Measurements from ENCODE around the gene A1BG. TPM values are rescaled to one million over a fixed set of nuclear protein-coding genes. Genes with fewer than 3 reads are reported as not detected.

The A1BG gene
- total and polyA plus RNA-seq, 2 of the 13 experiments (the other 11 are each of a cell fraction or from before 2014, with no cell fraction given), result 14.7 to 41.4 TPM

- TF ChIP-seq ZNF616 (CRISPR knock-in tag; IDR thresholded peaks at IDR 0.05; ENCODE audit: low read depth), result no peak
- 0 out of 2 replicates have a peak, but pooled peaks have one; percentile 42 for TF ChIP-seq ZNF136 (CRISPR knock-in tag; IDR thresholded peaks at IDR 0.05; ENCODE audit: low read depth)
- no peak for TF ChIP-seq REST (IDR thresholded peaks at IDR 0.05; ENCODE audit: borderline replicate concordance in 1 of 2, low read depth in 1 of 2, low read length in 2 of 2)
- TF ChIP-seq SOX13 (IDR thresholded peaks at IDR 0.05), result no peak
- TF ChIP-seq SOX13 (CRISPR knock-in tag; conservative IDR thresholded peaks at IDR 0.05 in 1 of 2, IDR thresholded peaks at IDR 0.05 in 1 of 2), result no peak
- TF ChIP-seq NFE2L1 (CRISPR knock-in tag; IDR thresholded peaks at IDR 0.05; ENCODE audit: borderline replicate concordance), result no peak
- no peak for TF ChIP-seq HNF1A (IDR thresholded peaks at IDR 0.05; ENCODE audit: low read depth)
- TF ChIP-seq HNF1A (CRISPR knock-in tag; IDR thresholded peaks at IDR 0.05; ENCODE audit: borderline replicate concordance), result no peak; the same call in 1 of the 2 replicates
- TF ChIP-seq, protein P1, sequence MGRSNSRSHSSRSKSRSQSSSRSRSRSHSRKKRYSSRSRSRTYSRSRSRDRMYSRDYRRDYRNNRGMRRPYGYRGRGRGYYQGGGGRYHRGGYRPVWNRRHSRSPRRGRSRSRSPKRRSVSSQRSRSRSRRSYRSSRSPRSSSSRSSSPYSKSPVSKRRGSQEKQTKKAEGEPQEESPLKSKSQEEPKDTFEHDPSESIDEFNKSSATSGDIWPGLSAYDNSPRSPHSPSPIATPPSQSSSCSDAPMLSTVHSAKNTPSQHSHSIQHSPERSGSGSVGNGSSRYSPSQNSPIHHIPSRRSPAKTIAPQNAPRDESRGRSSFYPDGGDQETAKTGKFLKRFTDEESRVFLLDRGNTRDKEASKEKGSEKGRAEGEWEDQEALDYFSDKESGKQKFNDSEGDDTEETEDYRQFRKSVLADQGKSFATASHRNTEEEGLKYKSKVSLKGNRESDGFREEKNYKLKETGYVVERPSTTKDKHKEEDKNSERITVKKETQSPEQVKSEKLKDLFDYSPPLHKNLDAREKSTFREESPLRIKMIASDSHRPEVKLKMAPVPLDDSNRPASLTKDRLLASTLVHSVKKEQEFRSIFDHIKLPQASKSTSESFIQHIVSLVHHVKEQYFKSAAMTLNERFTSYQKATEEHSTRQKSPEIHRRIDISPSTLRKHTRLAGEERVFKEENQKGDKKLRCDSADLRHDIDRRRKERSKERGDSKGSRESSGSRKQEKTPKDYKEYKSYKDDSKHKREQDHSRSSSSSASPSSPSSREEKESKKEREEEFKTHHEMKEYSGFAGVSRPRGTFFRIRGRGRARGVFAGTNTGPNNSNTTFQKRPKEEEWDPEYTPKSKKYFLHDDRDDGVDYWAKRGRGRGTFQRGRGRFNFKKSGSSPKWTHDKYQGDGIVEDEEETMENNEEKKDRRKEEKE (IDR thresholded peaks at IDR 0.05), result no peak
- TF ChIP-seq ZNF780A (CRISPR knock-in tag; IDR thresholded peaks at IDR 0.05), result no peak; the same call in 1 of the 2 replicates
- TF ChIP-seq NFKBIZ (CRISPR knock-in tag; IDR thresholded peaks at IDR 0.05), result 0 out of 2 replicates have a peak, but pooled peaks have one; percentile 45
- no peak for TF ChIP-seq GPBP1L1 (CRISPR knock-in tag; IDR thresholded peaks at IDR 0.05)
- TF ChIP-seq ZNF672 (CRISPR knock-in tag; IDR thresholded peaks at IDR 0.05), result no peak
- TF ChIP-seq SRSF4 (IDR thresholded peaks at IDR 0.05; ENCODE audit: low read depth, low read length, poor library complexity, severe bottlenecking), result no peak
- TF ChIP-seq JUNB (CRISPR knock-in tag; IDR thresholded peaks at IDR 0.05; ENCODE audit: borderline replicate concordance), result 0 out of 2 replicates have a peak, but pooled peaks have one; percentile 45
Measured at GRCh38 chr19:58305065-58305931, 48.0 kb downstream of the A1BG start, which contains the start of gene ERVK3-1 (continued).
